GM06990 (cell line): Measurements from ENCODE around the gene SMIM12.

ENCODE experiments used
- DNase-seq: peaks from one replicate; pipeline ENCODE4 v3.0.0-alpha.2; 2011; ENCODE audit not compliant: insufficient read length; ENCODE audit errors: extremely low read depth
- H3K27me3 ChIP-seq: replicated peaks from 2 replicates; pipeline ENCODE4 v1.6.0; 2011; ENCODE audit warnings: low read length; ENCODE audit not compliant: control insufficient read depth, insufficient read depth
- H3K36me3 ChIP-seq: 2 replicates; pipeline ENCODE4 v1.5.1; 2011; ENCODE audit warnings: low read length; ENCODE audit not compliant: control insufficient read depth, insufficient read depth
- H3K4me3 ChIP-seq: replicated peaks from 2 replicates; pipeline ENCODE4 v1.5.1; 2011; ENCODE audit warnings: low read depth, mild to moderate bottlenecking, control low read depth, low read length
- CTCF ChIP-seq: IDR thresholded peaks from 2 replicates; pipeline ENCODE4 v1.5.1; 2011; ENCODE audit warnings: low read length, control low read depth, mild to moderate bottlenecking, inconsistent platforms; ENCODE audit not compliant: insufficient read depth, poor library complexity, severe bottlenecking

SMIM12 gene

GRCh38 chr1:34871443-34872132 lies 12.0 kb upstream of the SMIM12 start:
- DNase-seq: no peak
- Histone ChIP-seq H3K27me3 (no peaks in the 10 kb centered on the region), H3K4me3 (no peak overlapping the region), H3K36me3 (no peaks in the 10 kb centered on the region)
- no peak for TF ChIP-seq CTCF

GRCh38 chr1:34870395-34870794 lies 10.8 kb upstream of the SMIM12 start:
- Histone ChIP-seq H3K36me3 (no peaks in the 10 kb centered on the region), H3K27me3 (no peaks in the 10 kb centered on the region), H3K4me3 (no peak overlapping the region)
- no peak for DNase-seq
- no peak for TF ChIP-seq CTCF

GRCh38 chr1:34869760-34870159 lies 10.2 kb upstream of the SMIM12 start:
- no peak for TF ChIP-seq CTCF
- DNase-seq: no peak
- Histone ChIP-seq H3K27me3 (no peaks in the 10 kb centered on the region), H3K4me3 (no peak overlapping the region), H3K36me3 (no peaks in the 10 kb centered on the region)

GRCh38 chr1:34868230-34869049 lies 8.9 kb upstream of the SMIM12 start:
- no peak for DNase-seq
- no peak overlapping the region for H3K4me3 ChIP-seq
- H3K36me3 ChIP-seq: no peaks in the 10 kb centered on the region
- H3K27me3 ChIP-seq: no peaks in the 10 kb centered on the region
- TF ChIP-seq CTCF: no peak

GRCh38 chr1:34867415-34867814 lies 7.9 kb upstream of the SMIM12 start:
- H3K4me3 ChIP-seq: no peak overlapping the region
- DNase-seq: no peak
- H3K27me3 ChIP-seq: no peaks in the 10 kb centered on the region
- TF ChIP-seq CTCF: no peak
- H3K36me3 ChIP-seq: no peaks in the 10 kb centered on the region
